GM21786 (cell line): Measurements from ENCODE around the gene KTI12.

ENCODE experiments used
- ATAC-seq: cut with Tn5 transposase; IDR thresholded peaks from one replicate; pipeline ENCODE4 v1.9.1; 2021; ENCODE audit not compliant: unreplicated experiment

Gene KTI12

DNA sequence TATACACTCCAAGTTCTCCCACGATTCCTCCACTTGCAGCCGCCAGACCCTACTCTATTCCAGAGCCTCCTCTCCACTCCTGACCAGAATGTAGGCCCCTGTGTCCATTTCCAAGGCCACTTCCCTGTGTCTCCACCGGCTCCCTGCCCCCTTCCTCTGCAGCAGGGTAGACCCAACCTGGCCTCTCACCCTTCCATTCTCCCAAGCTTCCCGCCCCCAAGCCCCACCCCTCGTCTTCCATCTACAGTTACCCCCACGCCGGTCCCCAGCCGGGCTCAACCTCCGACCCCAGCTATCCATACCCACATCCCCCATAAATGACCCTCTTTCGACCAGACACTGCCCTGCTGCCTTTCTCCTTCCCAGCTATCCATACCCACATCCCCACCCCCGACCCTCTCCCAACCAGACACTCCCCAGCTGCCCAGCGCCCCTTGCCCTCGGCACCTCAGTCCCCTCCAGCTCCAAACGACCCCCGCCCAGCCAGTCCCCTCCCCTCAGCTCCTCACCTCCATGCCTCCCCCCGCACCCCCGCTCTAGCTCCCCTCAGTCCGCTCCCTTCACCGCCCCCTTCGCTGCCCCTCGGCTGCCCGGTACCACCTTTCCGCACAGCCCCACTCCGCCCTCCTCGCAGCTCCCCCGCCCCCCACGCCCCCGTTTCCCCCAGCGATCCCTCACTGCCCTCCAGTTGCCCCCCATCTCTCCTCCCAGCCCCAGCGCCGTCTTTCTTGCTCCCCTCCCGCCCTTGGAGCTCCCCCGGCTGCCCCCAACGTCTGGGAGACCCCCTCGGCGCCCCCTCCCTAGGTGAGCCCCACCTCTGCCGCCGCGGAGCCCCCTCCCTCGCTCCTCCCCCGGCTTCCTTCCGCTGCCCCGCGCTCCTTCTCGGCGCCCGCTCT is 43.8 kb downstream of the KTI12 start:
- no peak for ATAC-seq

DNA sequence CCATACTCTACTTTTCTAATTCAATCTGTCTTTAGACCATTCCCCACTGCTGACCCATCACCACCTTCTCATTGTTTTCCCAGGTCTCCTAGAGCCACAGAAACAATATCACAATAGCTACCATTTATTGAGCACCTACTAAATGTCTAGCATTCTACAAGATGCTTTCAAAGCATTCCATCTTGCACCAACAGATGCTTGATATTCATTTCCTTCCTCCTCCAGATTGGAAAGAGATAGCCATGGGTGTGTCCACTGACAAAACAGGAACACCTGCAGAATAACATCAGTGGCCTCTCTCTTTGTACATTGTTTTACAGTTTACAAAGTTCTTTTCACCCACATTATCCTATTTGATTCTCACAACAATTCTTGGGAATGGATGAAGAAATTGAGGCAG is 45.4 kb downstream of the KTI12 start:
- no peak for ATAC-seq

DNA sequence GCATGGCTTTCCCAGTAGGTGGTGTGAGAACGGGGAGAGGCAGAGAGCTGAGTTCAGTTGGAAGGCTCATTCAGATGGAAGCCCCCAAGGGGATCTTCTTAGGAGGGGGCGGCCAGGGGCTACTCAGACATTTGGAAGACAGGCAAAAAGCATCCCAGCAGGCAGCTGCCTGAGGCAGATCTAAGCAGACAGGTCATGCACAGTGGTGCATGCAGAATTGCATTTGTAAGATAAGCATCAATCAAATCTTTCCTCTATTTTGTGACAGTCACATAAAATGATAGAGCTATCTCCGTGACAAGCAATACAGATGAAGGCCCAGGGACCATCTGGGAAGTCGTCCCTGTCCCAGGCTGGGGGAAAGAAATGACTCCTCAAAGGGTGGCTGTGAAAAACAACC is 46.9 kb downstream of the KTI12 start:
- ATAC-seq, result no peak

DNA sequence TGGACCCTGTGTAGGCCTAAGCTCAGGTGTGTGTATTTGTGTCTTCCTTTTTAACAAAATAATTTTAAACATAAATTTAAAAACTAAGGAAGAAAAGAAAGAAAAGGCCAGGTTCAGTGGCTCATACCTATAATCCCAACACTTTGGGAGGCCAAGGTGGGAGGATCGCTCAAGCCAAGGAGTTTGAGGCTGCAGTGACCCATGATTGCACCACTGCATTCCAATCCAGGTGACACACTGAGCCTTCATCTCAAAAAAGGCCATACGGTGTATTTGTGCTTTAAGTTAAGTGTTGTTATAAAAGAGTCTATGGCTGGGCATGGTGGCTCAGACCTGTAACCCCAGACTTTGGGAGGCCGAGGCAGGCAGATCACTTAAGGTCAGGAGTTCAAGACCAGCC is 51.4 kb downstream of the KTI12 start:
- no peak for ATAC-seq
